ENCODE measurements around the gene KCND3.
"Not testable (repeated sequence)": the region's sequence is repeated elsewhere in the genome, so short reads cannot be mapped to it uniquely, and the experiment has no call there.

KCND3 gene

DNA sequence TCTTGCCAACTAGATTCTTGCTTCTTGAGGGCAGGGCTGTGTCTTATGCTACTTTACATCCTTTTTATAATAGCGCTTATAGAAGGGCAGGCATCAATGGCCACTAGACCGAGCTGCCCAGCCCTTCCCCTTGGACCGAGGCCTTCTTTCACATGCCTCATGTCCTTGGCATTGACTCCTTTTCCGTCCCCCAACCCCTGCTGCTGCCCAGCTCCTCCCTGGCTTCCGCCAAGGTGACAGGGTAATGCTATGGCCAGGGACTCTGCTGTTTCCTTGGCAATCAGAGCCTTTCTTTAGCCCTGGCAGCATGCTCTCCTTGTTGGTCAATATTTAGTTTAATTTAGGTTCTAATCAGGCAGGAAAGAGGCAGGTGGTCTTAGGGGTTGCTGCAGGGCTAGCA lies 185.5 kb downstream of the KCND3 start:
- DNase-seq, result no peak

- DNase-seq, result no peak
Observed at GRCh38 chr1:111802984-111803383, 186.5 kb downstream of the KCND3 start.

DNA sequence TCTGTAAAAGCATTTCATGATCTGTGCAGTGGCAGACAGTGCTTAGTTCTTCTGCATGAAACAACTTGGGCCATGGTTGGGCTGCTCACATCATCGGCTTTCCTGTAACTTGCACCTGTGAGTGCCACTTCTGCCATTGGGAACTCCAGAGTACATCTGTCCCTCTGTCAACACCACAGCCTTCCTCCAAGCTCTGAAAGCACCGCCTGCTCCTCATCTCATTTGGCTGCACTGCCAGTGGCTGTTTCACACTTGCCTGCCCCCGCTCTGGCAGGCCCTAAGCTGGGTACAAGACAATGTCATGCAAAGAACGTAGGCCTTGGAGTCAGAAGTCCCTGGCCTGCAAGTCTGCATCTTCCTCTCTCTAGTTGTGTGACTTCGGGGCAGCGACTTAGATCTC lies 187.4 kb downstream of the KCND3 start:
- no peak for DNase-seq

DNA sequence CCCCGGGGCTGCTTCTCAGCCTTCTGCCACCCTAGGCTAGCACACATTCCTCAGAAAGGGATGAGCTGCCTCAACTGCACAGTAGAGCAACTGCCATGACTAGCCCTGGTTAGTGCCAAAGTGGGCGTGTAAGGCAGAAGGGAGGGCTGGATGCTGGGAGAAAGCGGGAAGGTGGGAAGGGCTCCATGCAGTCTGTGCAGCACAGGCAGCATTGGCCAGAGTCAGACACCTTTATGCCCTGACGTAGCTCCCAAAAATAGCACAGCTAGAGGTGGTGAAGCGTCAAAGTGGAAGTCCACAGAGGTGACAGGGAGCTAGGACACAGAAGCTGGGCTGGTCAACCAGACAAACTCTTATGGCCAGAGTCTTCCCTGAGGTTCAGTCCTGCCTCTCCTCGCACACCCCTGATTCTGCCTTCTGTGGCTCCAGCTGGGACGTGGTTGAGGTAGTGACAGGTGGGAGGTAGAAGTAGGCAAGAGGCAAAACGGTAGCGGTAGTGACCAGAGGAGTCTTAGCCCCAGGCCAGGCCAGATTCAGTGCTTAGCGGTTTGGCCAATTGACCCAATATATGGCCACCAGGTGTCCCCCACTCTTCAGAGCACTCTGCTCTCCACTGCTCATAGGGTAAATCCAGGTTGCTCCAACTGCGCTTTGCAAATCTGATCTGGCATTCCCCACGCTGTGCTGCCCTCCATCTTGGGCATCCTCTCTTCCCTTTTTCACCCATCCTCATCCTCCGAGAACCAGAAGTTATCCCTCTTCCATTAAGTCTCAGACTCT lies 188.2 kb downstream of the KCND3 start:
- DNase-seq, result no peak

- DNase-seq, result not testable (repeated sequence)
Observed at GRCh38 chr1:111799722-111800121, 189.7 kb downstream of the KCND3 start.

DNA sequence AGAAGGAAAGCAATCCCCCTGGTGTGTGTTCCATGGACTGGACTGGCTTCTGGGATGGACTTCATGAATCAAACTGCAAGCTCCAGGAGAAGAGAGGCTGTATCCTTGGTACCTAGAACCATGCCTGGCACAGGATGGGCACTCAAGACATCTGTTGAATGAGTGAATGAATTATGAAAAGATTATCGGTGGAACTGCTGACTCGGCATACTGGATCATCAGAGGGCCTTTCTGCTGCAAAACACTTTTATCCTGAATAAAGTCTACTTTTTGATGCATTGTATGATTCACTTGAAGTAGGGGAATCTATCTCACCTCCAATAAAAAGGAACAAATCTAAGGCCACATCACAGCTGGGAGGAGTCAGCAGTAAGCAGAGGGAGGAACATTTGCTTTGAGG lies 190.9 kb downstream of the KCND3 start:
- no peak for DNase-seq

GRCh38 chr1:111795401-111795800 lies 194.1 kb downstream of the KCND3 start:
- no peak for DNase-seq

DNA sequence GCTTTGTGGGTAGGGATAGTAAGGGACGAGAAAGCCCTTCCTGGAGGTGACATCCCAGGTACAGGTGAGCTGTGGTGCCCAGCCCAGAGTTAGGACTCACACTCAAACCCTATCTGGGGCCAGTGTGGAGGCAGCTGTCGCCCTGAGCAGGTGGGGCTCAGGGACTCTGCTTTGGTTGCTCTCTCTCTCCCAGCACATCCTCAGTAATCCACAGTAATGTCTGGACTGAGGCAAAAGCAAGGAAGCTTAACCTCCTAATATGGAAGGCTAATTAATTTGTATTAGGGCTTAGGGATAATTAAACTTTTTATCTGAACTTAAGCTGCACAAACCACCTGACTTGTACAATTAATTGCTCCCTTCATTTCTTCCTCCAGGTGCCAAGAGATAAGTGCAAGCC lies 195.5 kb downstream of the KCND3 start:
- DNase-seq, result no peak

DNA sequence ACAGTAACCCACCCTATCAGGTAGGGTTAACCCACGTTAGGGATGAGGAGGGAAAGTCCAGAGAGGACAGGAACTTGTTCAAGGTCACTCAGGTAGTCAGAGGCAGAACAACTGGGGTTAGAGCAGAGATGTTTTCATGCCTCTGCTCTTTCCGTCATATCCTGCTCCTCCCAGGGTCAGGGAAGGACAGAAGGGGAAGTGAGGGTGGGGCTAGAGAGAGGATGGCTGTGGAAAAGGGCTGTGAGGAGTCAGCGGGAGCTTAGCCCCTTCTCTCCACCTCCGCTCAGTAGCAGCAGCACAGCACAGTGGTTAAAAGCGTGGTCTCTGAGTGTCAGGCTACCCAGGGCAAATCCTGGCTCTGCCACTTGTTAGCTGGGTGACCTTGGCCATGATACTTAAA lies 197.2 kb downstream of the KCND3 start:
- DNase-seq, result no peak

DNA sequence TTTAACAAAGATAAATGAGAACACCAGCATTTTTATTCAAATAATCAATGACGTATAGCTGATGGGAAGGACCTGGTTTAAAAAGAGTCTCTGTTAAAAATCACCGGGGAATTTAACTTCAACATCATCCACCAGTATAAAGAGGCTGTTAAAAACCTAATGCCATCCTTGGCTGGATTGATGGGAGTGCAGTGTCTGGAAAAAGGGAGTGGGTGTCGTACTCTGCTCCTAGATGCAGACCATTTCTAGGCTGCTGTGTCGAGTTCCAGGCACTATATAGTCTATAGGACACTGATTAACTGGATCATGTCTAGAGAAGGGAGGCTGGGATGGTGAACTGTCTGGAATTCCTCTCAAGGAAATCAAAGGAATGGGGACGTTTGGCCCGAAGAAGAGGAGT lies 197.7 kb downstream of the KCND3 start:
- no peak for DNase-seq

- no peak for DNase-seq
Observed at GRCh38 chr1:111789666-111790316, 199.7 kb downstream of the KCND3 start.

GRCh38 chr1:111789142-111789541 lies 200.3 kb downstream of the KCND3 start:
- DNase-seq, result no peak

DNA sequence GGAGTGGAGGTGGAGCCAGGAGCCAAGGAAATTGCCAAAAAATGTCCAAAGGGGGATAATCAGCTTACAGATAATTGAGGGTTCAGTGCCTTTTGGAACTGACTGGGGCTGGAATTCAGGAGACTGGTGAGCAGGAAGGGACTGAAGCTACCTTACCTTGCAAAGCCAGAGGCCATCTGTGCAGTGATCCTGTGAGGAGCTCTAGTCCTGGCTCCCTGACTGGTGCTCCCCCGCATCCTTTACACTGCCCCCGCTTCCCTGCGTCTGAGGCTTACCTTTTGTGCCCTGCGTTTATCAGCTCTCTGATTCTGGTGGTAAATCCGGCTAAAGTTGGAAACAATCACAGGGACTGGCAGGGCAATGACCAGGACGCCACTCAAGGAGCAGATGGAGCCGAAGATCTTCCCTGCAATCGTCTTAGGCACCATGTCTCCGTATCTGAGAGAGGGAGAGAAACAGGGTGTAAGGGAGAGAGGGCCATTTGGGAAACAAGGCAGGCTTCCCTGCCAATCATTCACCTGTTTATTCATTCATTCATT lies 202.7 kb downstream of the KCND3 start:
- DNase-seq, result no peak

DNA sequence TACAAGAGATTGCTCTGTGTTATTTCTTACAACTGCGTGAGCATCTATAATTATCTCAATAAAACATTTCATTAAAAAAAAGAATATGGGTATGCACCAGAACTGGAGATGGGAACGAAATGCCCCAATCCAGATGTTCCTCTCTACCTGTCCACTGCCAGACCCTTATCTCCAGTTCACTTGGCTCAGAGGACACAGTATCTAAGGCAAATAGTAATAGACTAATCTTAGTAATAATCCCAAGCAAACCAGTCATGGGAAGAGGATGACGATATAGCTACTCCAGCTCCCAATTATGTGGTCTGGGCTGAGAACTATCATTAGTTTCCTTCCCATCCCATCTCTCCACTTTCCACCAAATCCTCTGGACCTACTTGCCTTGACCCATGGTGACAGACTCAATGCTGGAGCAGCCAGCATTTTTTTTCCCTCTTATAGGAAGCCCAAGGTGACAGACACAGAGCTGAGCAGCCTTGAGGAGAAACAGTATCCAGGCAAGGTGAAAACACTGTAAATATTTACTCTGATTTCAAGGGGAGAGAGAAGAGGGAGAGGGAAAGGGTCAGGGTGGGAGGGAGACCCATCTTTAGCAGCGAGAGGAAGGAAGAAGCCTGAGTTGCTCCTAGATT lies 205.1 kb downstream of the KCND3 start:
- no peak for DNase-seq

- no peak for DNase-seq
Observed at GRCh38 chr1:111779546-111779945, 209.9 kb downstream of the KCND3 start.

- DNase-seq, result no peak
Observed at GRCh38 chr1:111778541-111779051, 210.9 kb downstream of the KCND3 start.

- no peak for DNase-seq
Observed at GRCh38 chr1:111778066-111778465, 211.4 kb downstream of the KCND3 start.

DNA sequence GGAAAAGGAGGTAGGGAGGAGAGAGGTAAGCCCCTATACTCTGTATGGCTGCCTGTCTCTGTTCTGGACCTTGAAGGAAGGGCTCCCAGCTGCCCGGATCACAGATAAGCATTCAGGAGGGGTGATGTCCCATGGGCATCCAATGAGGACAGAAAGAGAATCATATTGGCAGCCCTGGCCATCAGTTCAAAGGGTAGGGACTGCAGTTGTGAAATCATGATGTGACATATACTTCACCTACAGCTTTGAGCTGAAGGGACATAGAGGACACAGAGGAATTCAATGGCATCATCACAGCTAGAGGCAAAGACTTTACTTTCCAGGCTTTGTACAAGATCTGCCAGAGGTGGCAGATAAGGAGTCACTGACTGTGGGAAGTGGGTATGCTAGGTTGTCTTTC lies 212.2 kb downstream of the KCND3 start:
- no peak for DNase-seq

- DNase-seq, result no peak
Observed at GRCh38 chr1:111776861-111777260, 212.6 kb downstream of the KCND3 start.

- no peak for DNase-seq
Observed at GRCh38 chr1:111776391-111776790, 213.1 kb downstream of the KCND3 start.

DNA sequence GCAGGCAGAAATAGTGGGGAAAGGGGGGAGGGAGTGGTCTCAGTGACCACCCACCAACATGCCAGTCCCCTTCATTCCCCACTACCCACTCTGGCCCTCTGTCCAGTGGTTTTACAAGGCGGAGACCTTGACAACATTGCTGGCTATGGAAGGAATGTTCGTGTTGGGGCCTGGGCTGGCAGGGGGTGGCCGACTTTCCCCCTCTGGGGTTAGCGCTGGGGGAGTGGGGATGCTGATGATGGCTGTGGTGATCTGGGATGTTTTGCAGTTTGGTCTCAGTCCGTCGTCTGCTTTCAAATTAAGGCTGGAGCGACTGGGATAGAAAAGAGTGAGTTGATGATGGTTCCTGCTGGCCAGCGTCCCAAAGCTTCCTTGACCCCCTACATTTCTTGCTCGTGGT lies 213.5 kb downstream of the KCND3 start:
- DNase-seq, result no peak

GRCh38 chr1:111770916-111771315 lies 218.6 kb downstream of the KCND3 start:
- DNase-seq, result no peak

DNA sequence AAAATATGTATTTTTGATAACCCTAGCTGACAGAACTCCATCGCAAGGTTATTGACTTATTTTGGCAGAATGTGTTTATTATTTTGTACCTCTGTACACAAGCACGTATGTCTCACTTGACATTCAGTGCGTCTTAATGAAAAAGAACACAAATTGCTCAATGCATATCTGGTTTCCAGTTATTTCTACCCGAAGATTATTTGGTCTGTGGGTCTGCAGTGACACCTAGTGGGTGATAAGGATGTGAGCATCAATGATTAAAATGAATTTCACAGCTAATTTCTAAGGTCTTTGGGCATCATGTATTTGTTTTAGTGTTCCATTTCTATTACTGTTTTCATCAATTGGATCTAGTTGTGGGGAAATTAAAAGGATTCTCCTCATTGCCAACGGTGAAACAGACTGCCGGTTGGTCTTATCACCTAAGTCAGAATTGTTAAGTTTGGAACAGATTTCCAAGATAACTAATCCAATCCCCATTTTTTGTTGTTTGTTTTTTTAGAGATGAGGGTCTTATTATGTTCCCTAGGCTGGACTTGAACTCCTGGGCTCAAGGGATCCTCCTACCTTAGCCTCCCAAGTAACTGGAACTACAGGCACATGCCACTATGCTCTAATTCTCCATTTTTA lies 219.8 kb downstream of the KCND3 start:
- peak; percentile 69 for DNase-seq
